HG03460 (cell line): ENCODE measurements around the gene GRK5.
A peak's percentile ranks its signal among the peaks of the same experiment; 100 is the strongest.

Experiments used
- ATAC-seq: cut with Tn5 transposase; IDR thresholded peaks from one replicate; pipeline ENCODE4 v1.9.1; 2021; ENCODE audit not compliant: unreplicated experiment

GRK5 gene

GRCh38 chr10:119292968-119293760, 85.8 kb downstream of the GRK5 start:
- ATAC-seq: no peak

GRCh38 chr10:119296703-119297102, 89.3 kb downstream of the GRK5 start:
- ATAC-seq: no peak

- ATAC-seq: no peak
These were observed 90.0 kb downstream of the GRK5 start for GRCh38 chr10:119297207-119297968.

- ATAC-seq: no peak
These were observed 91.4 kb downstream of the GRK5 start for GRCh38 chr10:119298810-119299209.

GRCh38 chr10:119299531-119299930, 92.2 kb downstream of the GRK5 start:
- ATAC-seq: no peak

GRCh38 chr10:119301397-119301796, 94.0 kb downstream of the GRK5 start:
- no peak for ATAC-seq

GRCh38 chr10:119302172-119302571, 94.8 kb downstream of the GRK5 start:
- no peak for ATAC-seq

- ATAC-seq: no peak
These were observed 95.4 kb downstream of the GRK5 start for GRCh38 chr10:119302591-119303253.

GRCh38 chr10:119303886-119304285, 96.5 kb downstream of the GRK5 start:
- no peak for ATAC-seq

GRCh38 chr10:119304541-119304940, 97.2 kb downstream of the GRK5 start:
- ATAC-seq: no peak

- ATAC-seq: peak; percentile 62
These were observed 98.6 kb downstream of the GRK5 start for GRCh38 chr10:119305860-119306513.

- peak; percentile 76 for ATAC-seq
These were observed 99.2 kb downstream of the GRK5 start for GRCh38 chr10:119306514-119306951.

- no peak for ATAC-seq
These were observed 99.6 kb downstream of the GRK5 start for GRCh38 chr10:119306986-119307392.

- no peak for ATAC-seq
These were observed 100.7 kb downstream of the GRK5 start for GRCh38 chr10:119308089-119308488.

- no peak for ATAC-seq
These were observed 101.4 kb downstream of the GRK5 start for GRCh38 chr10:119308551-119309422.

- ATAC-seq: peak; percentile 16
These were observed 102.0 kb downstream of the GRK5 start for GRCh38 chr10:119309423-119309770.

- no peak for ATAC-seq
These were observed 103.4 kb downstream of the GRK5 start for GRCh38 chr10:119310806-119311205.

- no peak for ATAC-seq
These were observed 104.9 kb downstream of the GRK5 start for GRCh38 chr10:119312241-119312640.

GRCh38 chr10:119313024-119313423, 105.7 kb downstream of the GRK5 start:
- ATAC-seq: no peak

GRCh38 chr10:119313644-119314043, 106.3 kb downstream of the GRK5 start:
- peak; percentile 68 for ATAC-seq
